Activated naive CD8-positive, alpha-beta T cell treated with anti-CD3 and anti-CD28 coated beads, Interleukin-2, amount 10 ng/mL, durations not matched to agents 7 days and 5 days (primary cell): ENCODE data around the gene BNIP3. TPM values are rescaled to one million over a fixed set of nuclear protein-coding genes. Genes with fewer than 3 reads are reported as not detected.

ENCODE experiments used
- ATAC-seq: fragments of 150-1000 bp; cut with Tn5 transposase; one replicate; pipeline ENCODE4 v1.10.0; 2021; ENCODE audit warnings: low read depth, moderate library complexity
- POLR2A ChIA-PET: fragments of 350-600 bp; sonication (Branson Sonifier 250); formaldehyde crosslinking; loops from one replicate; lab custom pipeline; 2021; ENCODE audit warnings: antibody characterized with exemption; lab: Charles Lee
- DNase-seq: peaks from one replicate; pipeline ENCODE4 v3.0.0; 2021
- H3K27ac Mint-ChIP-seq: one replicate; pipeline ENCODE4 v1.8.0; 2022; ENCODE audit warnings: mild to moderate bottlenecking, mixed read lengths
- H3K27me3 Mint-ChIP-seq: one replicate; pipeline ENCODE4 v1.8.0; 2022; ENCODE audit warnings: mild to moderate bottlenecking, moderate library complexity, mixed read lengths
- H3K36me3 Mint-ChIP-seq: one replicate; pipeline ENCODE4 v1.8.0; 2021; ENCODE audit warnings: mild to moderate bottlenecking, mixed read lengths
- H3K4me1 Mint-ChIP-seq: one replicate; pipeline ENCODE4 v1.8.0; 2021; ENCODE audit warnings: mixed read lengths
- H3K4me3 Mint-ChIP-seq: one replicate; pipeline ENCODE4 v1.8.0; 2022; ENCODE audit warnings: mild to moderate bottlenecking, moderate library complexity, mixed read lengths
- H3K9me3 Mint-ChIP-seq: one replicate; pipeline ENCODE4 v1.8.0; 2021; ENCODE audit warnings: mixed read lengths
- total RNA-seq, 2 experiments: library from RNA; stranded (reverse); gene quantifications; one replicate each; pipeline ENCODE4 v1.2.3, GENCODE V29; 2021

The BNIP3 gene
- total RNA-seq, 2 experiments from 2014 or later = 67.0 to 69.4 TPM

DNA sequence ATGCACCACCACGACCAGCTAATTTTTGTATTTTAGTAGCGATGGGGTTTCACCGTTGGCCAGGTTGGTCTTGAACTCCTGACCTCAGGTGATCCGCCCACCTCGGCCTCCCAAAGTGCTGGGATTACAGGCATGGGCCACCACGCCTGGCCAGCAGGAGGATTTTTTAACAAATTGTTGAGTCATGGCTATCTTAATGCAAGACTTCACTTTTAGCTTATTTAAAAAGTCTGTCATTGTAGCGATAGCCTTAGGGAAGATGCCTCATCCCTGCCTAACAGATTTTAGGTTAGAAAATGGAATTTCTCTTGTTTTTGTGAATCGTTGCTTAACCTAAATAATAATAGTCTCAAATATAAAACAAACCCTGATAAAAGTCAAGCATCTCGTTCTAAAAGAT is 45.4 kb downstream of the BNIP3 start:
- H3K4me1 Mint-ChIP-seq = peaks cover 19% of the 10 kb centered on the region
- POLR2A ChIA-PET = no interaction called here
- H3K27ac Mint-ChIP-seq = no peak overlapping the region
- no peaks in the 10 kb centered on the region for H3K9me3 Mint-ChIP-seq
- H3K36me3 Mint-ChIP-seq = peaks cover 5% of the 10 kb centered on the region
- no peak overlapping the region for H3K4me3 Mint-ChIP-seq
- H3K27me3 Mint-ChIP-seq = no peaks in the 10 kb centered on the region
- ATAC-seq (no peak), DNase-seq (no peak)

DNA sequence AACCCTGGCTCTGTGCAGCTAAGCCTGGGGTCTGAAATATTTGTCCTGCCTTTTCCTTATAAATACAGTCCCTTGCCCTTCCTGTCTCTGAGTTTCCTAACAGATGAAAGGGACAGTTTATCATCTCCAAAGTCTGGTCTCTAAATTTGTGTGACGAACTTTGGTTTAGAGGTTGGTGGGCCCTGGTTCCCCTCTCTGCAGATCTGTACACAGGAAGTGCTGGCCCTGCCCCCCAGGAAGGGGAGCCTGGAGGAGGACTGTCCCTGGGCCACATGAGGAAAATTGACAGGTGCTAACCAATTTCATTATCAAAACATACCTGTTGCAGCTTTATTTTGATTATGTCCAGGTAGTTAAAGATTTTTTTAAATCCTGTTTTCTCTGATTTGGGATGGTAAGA is 46.5 kb downstream of the BNIP3 start:
- H3K9me3 Mint-ChIP-seq = no peaks in the 10 kb centered on the region
- H3K27me3 Mint-ChIP-seq = no peaks in the 10 kb centered on the region
- no peak for DNase-seq
- POLR2A ChIA-PET = interaction anchor here (0.8 kb wide), 1 partner anchor 12 kb away, joined by 3 read pairs; no protein-coding TSS in a partner anchor
- H3K4me3 Mint-ChIP-seq = no peak overlapping the region
- peaks cover 3% of the 10 kb centered on the region for H3K36me3 Mint-ChIP-seq
- H3K4me1 Mint-ChIP-seq = peaks cover 26% of the 10 kb centered on the region
- peak; percentile 33 for ATAC-seq
- peak overlapping the region; percentile 67 for H3K27ac Mint-ChIP-seq

DNA sequence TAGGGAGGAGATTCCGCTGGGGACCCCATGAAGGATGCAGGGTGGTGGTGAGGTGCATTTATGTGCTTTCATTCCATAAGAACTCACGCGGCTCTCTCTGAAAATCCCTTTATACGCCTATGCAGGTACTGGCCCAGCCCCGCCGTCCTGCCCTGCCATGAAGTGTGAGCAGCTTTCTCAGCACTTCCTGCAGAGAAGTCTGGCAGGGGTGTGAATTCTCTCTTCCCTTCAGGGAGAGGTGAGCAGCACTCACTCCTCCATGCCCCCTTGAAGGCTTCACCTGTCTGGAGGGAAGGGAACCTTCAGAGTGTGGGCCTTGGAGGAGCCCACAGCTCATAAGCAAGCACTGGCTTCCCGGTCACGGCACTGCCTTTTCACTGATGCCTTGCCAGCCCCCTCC is 47.0 kb downstream of the BNIP3 start:
- DNase-seq = no peak
- H3K4me1 Mint-ChIP-seq = peaks cover 31% of the 10 kb centered on the region
- peaks cover 3% of the 10 kb centered on the region for H3K36me3 Mint-ChIP-seq
- ATAC-seq = peak; percentile 33
- no peak overlapping the region for H3K4me3 Mint-ChIP-seq
- POLR2A ChIA-PET = interaction anchor here (0.8 kb wide), 1 partner anchor 12 kb away, joined by 3 read pairs; no protein-coding TSS in a partner anchor
- H3K27ac Mint-ChIP-seq = peak overlapping the region; percentile 67
- H3K9me3 Mint-ChIP-seq = no peaks in the 10 kb centered on the region
- H3K27me3 Mint-ChIP-seq = no peaks in the 10 kb centered on the region

DNA sequence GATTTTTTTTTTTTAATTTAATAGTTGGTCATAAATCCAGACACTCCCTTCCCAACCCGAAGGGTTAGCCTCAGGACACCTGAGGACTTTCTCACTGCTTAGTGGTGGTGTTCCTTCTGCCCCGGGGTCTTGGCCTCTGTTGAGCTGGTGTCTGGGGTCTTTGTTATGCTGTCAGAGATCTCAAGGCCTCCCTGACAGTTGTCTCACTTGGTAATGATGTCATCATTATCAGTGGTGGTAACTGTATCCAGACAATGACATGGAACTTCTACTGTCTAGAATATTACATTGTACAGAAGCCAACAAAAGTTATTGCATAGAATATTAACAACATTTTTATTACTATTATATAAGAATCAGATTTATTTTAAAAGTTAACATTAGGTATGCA is 48.0 kb downstream of the BNIP3 start:
- Mint-ChIP-seq H3K27me3 (no peaks in the 10 kb centered on the region), H3K36me3 (peaks cover 3% of the 10 kb centered on the region), H3K4me3 (no peak overlapping the region), H3K27ac (no peak overlapping the region), H3K9me3 (no peaks in the 10 kb centered on the region), H3K4me1 (peaks cover 40% of the 10 kb centered on the region)
- DNase-seq = no peak
- POLR2A ChIA-PET = no interaction called here
- ATAC-seq = no peak

DNA sequence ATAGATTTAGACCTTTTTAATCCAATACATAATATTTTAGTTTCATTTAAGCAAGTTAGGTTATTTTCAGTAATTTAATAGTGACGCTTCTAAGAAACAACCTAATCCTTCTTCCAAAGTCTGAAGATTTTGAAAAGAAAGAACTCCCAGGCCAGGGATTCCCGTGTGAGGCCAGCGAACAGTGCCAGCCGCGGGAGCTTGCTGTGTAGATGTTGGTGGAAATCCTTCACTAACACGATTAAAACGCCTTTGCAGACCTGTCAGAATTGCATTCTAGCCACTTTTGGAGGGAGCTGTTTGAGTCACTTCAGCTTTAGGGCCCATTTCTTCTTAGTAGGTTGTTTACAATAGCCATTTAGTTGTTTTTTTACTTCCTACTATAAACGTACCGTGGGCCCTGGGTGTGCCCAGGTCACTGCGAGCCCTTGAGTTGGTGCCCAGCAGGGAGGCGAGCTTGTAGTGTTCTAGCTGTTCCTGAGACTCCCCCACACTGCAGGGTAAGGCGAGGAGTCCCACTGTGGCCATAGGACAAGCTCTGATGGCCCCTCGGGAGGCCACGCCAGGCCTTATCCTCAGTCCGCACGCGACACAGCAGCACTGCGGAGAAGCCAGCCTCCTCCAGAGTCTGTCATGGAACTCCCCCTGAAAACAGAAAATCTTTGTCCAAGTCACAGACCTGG is 48.6 kb downstream of the BNIP3 start:
- Mint-ChIP-seq H3K36me3 (peaks cover 3% of the 10 kb centered on the region), H3K9me3 (no peaks in the 10 kb centered on the region), H3K27me3 (no peaks in the 10 kb centered on the region), H3K4me3 (no peak overlapping the region), H3K27ac (no peak overlapping the region), H3K4me1 (peaks cover 45% of the 10 kb centered on the region)
- no peak for ATAC-seq
- POLR2A ChIA-PET = no interaction called here
- no peak for DNase-seq

DNA sequence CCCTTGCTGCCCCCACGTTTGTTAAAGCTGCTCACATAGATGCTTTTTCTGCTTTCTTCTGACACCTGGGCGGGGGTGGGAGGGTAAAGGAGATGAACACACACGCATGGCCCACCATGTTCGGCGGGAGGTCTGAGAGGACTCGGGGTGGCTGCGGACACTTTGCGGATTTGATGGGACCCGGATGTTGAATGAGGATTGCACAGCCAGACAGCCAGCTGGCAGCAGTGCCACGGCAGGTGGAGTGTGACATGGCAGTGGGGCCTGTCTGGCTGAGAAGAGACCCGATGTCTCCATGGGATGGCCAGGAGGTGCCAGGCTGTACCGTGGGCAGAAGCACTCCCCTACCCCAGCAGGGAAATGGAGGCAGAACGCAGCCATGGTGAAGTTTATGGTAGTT is 49.7 kb downstream of the BNIP3 start:
- no peak for DNase-seq
- no peak for ATAC-seq
- Mint-ChIP-seq H3K27me3 (no peaks in the 10 kb centered on the region), H3K4me3 (no peak overlapping the region), H3K4me1 (peaks cover 53% of the 10 kb centered on the region), H3K27ac (no peak overlapping the region), H3K36me3 (peaks cover 3% of the 10 kb centered on the region), H3K9me3 (no peaks in the 10 kb centered on the region)
- POLR2A ChIA-PET = no interaction called here

DNA sequence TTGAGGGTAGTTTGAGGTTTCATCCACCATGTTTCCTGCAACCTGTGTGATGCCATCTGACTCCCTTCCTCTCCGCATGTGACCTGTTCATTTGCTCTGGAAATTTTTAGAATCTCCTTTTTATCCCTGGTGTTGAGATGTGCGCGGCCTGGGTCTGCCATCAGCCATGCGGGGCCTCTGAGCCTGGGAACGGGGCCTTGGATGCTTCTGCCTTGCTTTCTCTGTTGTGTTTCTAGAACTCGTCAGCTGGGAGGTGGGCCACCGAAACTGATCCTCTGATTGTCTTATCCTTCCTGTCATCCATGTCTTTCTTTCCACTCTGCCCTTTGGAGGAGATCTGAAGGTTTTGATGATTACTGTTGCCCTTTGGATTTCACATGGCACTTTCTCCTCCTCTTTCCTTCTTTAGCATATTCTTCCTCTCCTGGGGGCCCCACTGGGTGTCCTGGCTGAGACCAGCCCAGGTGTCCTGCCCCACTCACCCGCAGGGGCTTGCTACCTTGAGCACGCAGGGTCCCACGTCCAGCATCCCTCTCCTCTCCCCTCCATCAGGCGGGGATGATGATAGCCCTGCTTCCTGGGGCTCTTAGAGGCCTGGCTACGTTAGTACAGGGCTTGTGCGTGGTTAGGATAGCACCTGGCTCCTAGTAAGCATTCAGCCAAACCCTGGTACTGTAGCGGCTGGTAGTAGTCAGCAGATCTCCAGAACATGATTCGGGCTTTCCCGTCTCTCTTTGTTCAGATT is 51.0 kb downstream of the BNIP3 start:
- peaks cover 10% of the 10 kb centered on the region for H3K36me3 Mint-ChIP-seq
- POLR2A ChIA-PET = no interaction called here
- no peaks in the 10 kb centered on the region for H3K27me3 Mint-ChIP-seq
- no peak for ATAC-seq
- H3K27ac Mint-ChIP-seq = no peak overlapping the region
- DNase-seq = no peak
- peaks cover 58% of the 10 kb centered on the region for H3K4me1 Mint-ChIP-seq
- H3K9me3 Mint-ChIP-seq = no peaks in the 10 kb centered on the region
- no peak overlapping the region for H3K4me3 Mint-ChIP-seq

DNA sequence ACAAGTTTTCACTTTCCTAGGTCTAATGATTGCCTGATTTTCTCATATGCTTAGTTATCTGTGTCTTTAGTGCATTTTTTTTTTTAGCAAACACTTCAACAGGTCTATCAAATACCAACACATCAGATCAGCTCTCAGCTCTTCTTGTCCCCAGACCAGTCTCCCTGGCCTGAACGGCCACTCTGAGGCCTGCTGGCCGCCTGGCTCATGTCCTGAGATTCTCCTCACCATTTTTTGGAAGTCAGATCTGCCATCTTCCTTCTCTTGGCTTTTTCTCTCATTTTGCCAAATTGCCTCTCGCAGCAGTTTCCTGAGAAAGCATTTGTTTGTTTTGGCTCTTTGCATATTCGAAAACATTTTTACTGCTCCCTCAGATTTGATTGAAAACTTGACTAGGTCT is 51.6 kb downstream of the BNIP3 start:
- POLR2A ChIA-PET = no interaction called here
- Mint-ChIP-seq H3K4me3 (no peak overlapping the region), H3K4me1 (peaks cover 58% of the 10 kb centered on the region)

DNA sequence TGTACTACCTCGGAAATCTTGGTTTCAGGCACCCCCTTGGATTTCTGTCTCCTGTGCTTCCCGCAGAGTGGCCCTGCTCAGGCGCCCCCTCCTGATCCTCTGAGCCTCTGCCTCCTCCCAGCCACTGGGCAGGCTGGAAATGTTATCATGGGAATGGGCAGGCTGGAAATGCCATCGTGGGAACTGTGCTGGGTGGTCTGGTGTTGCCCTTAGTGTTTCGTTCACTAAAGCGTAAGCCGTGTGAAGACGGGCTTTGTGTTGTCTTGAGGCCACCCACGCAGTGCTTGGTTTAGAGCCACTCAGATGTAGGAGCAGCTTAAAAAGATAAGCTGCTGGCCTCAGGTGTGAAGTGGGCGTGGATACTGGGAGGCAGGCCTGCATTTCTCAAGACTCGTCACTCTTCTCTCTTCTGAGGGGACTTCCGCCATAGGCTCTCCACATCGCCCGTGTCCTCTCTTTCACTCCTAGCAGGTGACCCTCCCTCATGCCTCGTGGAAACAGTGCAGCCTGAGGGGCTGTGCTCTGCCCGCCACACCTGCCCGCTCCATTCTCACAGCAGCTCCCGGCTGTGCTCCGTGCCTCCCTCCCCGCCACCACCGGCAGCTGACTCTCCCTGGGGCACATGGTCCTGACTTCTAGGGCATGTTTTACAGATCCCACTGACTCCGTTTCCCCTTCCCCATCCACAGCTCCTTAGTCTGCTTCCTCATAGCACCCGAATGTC is 52.4 kb downstream of the BNIP3 start:
- ATAC-seq (peak; percentile 12), DNase-seq (no peak)
- Mint-ChIP-seq H3K4me3 (no peak overlapping the region), H3K27me3 (no peaks in the 10 kb centered on the region), H3K27ac (no peak overlapping the region), H3K36me3 (peaks cover 19% of the 10 kb centered on the region), H3K4me1 (peaks cover 56% of the 10 kb centered on the region), H3K9me3 (peaks cover 9% of the 10 kb centered on the region)
- POLR2A ChIA-PET = no interaction called here

More for the DNA sequence above, 51.6 kb downstream of the BNIP3 start:
- DNase-seq (no peak), ATAC-seq (no peak)
- Mint-ChIP-seq H3K9me3 (peaks cover 5% of the 10 kb centered on the region), H3K27ac (no peak overlapping the region), H3K27me3 (no peaks in the 10 kb centered on the region), H3K36me3 (peaks cover 15% of the 10 kb centered on the region)

DNA sequence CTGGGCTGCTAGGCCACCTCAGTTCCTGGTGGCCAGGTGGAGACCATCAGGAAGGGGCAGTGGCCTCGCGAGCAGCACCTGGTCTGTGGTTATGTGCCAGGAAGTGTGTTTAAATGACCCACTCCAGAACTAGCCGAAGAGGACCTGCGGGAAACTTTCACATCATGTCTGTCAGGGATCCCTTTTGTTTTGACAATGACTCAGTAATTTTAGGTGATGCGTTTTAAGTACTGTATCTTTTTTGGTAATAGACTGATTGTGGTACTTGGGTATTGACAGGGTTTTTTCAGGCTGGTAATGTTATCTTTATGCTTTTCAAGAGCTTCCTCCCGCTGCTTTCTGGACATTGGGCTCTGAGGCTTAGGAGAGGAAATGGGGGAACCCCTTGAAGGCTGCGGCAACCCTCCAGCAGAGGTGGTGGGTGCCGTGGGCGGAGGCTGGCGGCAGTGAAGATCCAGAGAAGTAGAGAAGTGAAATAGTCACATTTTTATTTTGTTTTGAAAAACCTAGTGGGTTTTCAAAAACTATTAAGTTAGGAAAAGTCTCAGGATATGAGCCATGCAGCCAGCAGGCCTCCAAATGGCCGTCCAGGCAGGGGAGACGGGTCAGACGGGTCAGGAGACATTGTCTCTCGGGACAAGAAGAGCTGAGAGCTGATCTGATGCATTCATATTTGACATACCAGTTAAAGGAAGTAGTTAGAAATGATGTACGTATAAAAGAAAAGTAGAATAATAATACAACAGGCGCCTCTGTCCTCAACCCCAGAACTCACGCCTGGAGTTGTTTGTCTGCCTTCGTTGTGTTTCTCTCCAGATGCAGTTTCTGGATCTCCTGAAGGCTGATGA is 53.3 kb downstream of the BNIP3 start:
- Mint-ChIP-seq H3K27ac (peak overlapping the region; percentile 62), H3K4me1 (peaks cover 52% of the 10 kb centered on the region), H3K36me3 (peaks cover 21% of the 10 kb centered on the region), H3K9me3 (peaks cover 9% of the 10 kb centered on the region), H3K4me3 (peak overlapping the region; percentile 65), H3K27me3 (no peaks in the 10 kb centered on the region)
- ATAC-seq (peak; percentile 77), DNase-seq (peak; percentile 51)
- POLR2A ChIA-PET = interaction anchor here (1.0 kb wide), 1 partner anchor 31 kb away, joined by 3 read pairs; no protein-coding TSS in a partner anchor

DNA sequence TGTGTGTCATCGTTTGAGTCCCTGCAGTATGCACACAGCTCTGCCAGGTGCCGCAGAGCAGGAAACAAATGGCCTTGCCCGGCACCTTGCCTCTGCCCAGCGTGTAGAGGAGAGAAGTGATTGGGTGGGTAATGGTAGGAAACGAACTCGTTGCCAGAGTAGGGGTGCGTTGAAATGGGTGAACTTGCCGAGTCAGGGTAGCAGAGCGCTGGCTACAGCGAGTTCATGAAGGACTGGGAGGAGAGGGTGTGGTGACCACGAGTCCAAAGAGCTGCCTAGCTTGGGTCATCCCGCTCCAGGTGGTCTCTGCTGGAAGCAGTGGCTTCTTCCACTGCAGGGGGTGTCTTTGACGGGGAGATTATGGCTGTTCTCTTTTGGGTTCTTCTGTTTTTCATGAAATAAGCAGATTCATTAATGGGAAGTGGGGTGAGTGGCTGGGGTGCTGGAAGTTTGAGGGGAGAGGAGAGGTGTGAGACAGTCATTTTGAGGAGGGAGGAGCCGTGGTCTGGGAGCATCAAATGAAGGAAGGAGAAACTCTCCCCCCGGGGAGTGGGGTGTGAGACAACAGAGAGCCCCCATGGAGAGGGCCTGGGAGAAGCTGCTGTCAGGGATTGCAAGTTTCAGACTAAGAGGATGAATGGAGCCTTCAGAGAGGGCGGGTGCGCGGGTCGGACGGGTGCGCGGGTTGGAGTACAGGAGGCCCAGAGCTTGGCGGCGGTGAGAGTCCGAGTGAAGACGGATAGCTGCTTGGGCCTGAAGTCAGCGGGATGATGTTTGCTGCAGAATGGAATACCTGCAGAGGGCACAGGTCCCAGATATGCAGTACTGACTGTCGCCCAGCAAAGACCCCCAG is 54.8 kb downstream of the BNIP3 start:
- Mint-ChIP-seq H3K36me3 (peaks cover 26% of the 10 kb centered on the region), H3K27ac (peak overlapping the region; percentile 47), H3K27me3 (no peaks in the 10 kb centered on the region), H3K4me1 (peaks cover 55% of the 10 kb centered on the region), H3K4me3 (peak overlapping the region; percentile 4), H3K9me3 (peaks cover 9% of the 10 kb centered on the region)
- POLR2A ChIA-PET = no interaction called here
- DNase-seq (no peak), ATAC-seq (no peak)

DNA sequence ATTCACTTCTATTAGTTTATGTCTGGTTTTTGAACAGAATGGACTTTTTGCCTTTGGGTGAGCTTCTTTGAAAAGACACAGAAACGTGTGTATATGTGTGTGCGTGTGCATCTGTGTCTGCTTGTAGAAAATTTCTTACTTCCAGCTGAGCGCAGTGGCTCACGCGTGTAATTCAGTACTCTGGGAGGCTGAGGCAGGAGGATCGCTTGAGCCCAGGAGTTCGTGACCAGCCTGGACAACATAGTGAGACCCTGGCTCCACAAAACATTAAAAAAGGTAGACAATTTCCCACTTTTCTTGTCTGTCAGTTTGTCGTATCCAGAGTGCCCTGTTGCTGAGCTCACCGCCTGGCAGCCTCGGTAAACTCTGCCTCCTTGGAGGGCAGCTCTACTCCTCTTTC is 55.5 kb downstream of the BNIP3 start:
- no peak overlapping the region for H3K27ac Mint-ChIP-seq

More for the DNA sequence above, 55.5 kb downstream of the BNIP3 start:
- DNase-seq (no peak), ATAC-seq (no peak)
- H3K9me3 Mint-ChIP-seq = peaks cover 9% of the 10 kb centered on the region
- POLR2A ChIA-PET = no interaction called here
- H3K36me3 Mint-ChIP-seq = peaks cover 26% of the 10 kb centered on the region
- no peak overlapping the region for H3K4me3 Mint-ChIP-seq
- H3K27me3 Mint-ChIP-seq = no peaks in the 10 kb centered on the region
- H3K4me1 Mint-ChIP-seq = peaks cover 50% of the 10 kb centered on the region
